ENCODE measurements around the gene NUP62.

GRCh38 chr19:49971991-49972411, 42.7 kb upstream of the NUP62 start:
- TF ChIP-seq EZH2 (IDR thresholded peaks at IDR 0.05; ENCODE audit: insufficient read depth, poor library complexity, severe bottlenecking) (no peak), EZH2phosphoT487 (IDR thresholded peaks at IDR 0.05; ENCODE audit: insufficient read depth, low read depth) (no peak)

Measured in GM23248 (cell line).